HG03103 (cell line): Measurements from ENCODE around the gene ATOX1.
"Not testable (repeated sequence)": the region's sequence is repeated elsewhere in the genome, so short reads cannot be mapped to it uniquely, and the experiment has no call there.

Experiments
- ATAC-seq: cut with Tn5 transposase; IDR thresholded peaks from one replicate; pipeline ENCODE4 v1.9.1; 2021; ENCODE audit warnings: low read depth; ENCODE audit not compliant: unreplicated experiment

Gene ATOX1

DNA sequence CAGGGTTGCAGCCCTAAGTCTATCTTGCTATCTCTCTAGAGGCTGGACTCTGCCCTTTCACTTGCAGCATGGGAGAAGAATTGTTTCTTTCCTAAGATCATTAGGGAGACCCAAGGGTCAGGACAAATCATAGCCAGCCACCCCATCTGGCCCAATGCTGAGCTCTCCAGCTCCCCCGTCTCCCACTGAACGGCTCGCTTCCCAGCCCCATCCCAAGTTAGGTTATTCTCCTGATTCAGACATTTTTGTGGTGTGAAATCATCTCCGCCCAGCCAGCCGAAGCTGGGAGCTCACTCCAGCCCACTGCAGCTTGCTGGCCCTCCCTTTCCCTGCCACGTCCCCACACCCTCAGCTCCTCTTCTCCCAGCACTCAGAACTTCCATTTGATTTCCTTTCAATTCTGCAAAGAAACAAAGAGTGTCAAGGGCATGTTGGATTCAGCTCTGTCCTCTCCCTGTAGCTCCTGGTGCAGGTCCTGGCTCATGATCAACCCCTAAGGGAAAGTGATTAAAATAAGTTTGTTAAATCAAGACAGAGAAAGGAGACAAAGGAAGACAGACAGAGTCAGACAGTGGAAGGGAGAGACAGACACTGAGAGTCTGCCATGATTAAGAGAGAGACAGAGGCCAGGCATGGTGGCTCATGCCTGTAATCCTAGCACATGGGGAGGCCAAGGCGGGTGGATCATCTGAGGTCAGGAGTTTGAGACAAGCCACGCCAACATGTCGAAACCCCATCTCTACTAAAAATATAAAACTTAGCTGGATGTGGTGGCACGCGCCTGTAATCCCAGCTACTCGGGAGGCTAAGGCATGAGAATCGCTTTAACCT is 59.1 kb downstream of the ATOX1 start:
- ATAC-seq = no peak

DNA sequence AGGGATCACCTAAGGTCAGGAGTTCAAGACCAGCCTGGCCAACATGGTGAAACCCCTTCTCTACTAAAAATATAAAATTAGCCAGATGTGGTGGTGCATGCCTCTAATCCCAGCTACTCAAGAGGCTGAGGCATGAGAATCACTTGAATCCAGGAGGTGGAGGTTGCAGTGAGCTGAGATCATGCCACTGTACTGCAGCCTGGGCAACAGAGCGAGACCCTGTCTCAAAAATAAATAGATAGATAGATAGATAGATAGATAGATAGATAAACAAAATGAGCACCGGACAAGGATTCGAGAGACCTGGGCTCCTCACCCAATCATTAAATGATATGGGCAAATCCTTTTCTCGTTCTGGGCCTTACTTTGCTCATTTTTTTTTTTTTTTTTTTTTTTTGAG is 60.4 kb downstream of the ATOX1 start:
- ATAC-seq = not testable (repeated sequence)

GRCh38 chr5:151697452-151697851 is 61.0 kb downstream of the ATOX1 start:
- ATAC-seq = no peak

DNA sequence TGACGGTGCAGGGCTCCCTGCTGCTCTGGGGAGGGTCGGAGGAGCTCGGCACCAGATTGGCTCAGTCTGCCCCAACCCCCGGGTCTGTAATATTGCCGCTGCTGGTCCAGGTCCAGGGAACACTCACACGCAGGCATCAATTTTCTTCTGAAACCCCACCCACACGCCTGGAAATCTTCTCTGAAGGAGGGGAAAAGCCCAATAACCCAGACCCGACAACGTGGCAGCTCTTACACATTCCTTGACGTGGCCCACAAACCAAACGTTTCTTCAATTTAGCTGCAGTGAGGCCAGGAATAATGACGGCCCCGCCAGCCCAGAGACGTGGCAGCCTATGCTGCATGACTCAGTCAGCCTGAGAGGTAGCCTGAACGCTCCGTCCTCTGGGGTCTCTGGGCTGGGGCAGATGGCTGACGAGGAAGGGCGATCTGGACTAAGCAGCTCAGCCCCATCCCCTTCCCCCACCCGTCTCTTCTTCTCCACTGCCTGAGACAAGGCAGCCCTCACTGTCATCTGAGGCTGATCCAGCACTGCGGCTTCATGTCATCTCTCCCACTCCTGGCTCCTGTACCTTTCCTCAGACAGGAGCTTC is 61.9 kb downstream of the ATOX1 start:
- no peak for ATAC-seq

GRCh38 chr5:151695464-151695863 is 63.0 kb downstream of the ATOX1 start:
- no peak for ATAC-seq

- no peak for ATAC-seq
Observed at GRCh38 chr5:151694035-151694485, 64.4 kb downstream of the ATOX1 start.
